ENCODE data around the gene PLPPR5.
"Not testable (repeated sequence)": the region's sequence is repeated elsewhere in the genome, so short reads cannot be mapped to it uniquely, and the experiment has no call there.

PLPPR5 gene, protein sequence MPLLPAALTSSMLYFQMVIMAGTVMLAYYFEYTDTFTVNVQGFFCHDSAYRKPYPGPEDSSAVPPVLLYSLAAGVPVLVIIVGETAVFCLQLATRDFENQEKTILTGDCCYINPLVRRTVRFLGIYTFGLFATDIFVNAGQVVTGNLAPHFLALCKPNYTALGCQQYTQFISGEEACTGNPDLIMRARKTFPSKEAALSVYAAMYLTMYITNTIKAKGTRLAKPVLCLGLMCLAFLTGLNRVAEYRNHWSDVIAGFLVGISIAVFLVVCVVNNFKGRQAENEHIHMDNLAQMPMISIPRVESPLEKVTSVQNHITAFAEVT

DNA sequence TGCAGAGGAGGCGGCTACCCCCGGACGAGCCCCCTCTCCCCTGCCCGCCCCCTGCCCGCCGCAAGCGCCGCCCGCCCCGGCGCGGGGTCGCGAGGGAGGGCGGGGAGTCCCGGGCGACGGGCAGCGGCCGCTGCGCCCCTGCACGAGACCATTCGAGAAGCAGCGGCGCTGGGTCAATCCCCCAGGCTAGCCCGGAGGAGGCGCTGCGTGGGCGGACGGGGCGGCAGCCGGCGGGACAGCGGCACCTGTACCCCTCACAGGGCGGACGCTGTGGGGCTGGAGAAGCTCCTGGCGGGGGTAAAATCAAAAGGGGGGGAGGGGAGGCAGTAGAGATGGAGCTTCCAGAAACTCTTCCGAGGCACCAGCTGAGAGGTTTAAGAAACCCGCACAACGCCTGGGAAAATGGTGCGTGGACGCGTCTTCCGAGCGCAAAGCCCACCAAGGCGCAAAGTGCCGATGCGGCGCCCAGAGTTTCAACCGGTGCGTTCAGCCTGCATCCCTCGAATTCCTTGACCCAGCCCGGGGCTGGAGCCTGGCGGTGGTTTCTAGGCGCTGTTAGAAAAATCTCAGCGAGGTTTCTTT lies at the start of gene PLPPR5:
Gene PLPPR5, minus strand, starts transcription at position 1 of the 582 bp plus-strand sequence. CDS start 190 bp downstream, outside the sequence.
- DNase-seq (ENCODE audit: low spot score): no peak

DNA sequence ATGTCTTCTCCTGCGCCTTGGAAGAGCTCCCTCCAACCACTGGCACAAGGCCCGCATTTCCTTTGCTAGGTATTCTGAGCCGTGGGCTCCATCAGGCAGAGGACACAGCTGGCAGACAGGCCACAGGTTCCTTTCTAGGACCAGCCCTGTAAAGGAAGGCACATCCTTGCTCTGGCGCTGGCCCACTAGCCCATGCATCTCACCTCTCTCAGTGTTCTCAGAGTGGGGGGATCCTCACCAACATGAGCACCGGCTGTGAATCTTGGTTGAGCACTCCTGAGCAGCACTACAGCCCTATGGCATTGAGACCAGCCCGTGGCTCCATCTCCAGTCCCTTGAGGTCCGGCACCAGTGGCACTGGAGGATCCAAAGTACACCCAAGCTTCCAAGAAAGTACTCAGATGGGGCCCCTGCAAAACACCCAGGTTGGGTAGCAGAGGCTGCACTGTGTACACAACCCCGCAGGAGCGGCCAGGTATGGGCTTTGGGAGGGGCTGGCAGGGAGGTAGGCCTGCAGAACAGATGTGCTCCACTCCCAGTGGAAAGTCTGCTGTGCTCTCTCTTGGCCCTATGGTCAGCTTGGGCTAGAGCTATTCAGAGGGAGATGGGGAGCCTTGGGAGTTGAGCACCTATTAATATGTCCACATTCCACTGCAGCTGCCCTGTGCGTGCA lies 47.1 kb upstream of the PLPPR5 start:
- no peak for DNase-seq (ENCODE audit: low spot score)

DNA sequence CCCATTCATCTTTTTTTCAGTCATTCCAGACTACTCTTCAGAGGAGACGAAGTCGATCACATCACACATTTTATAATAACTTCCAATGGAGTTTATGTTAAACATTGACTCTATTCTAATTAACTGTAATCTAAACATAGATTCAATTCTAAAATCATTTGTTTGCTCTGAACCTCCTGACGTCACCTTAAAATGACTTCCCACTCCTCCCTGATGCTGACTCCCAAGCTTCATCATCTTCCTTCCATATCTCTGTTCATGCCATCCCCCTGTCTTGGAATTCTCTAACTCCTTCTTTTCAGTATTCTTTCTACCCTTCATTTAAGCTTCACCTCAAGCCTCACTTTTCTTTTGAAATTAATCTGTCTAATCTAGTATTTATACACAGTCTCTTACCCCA lies 45.1 kb upstream of the PLPPR5 start:
- no peak for DNase-seq (ENCODE audit: low spot score)

DNA sequence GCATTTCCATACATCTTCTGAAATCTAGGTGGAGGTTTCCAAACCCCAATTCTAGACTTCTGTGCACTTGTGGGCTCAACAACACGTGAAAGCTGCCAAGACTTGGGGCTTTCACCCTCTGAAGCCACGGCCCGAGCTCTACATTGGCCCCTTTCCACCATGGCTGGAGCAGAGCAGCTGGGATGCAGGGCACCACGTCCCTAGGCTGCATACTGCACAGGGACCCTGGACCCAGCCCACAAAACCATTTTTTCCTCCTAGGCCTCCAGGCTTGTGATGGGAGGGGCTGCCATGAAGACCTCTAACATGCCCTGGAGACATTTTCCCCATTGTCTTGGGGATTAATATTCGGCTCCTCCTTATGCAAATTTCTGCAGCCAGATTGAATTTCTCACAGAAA lies 32.1 kb upstream of the PLPPR5 start:
- not testable (repeated sequence) for DNase-seq (ENCODE audit: low spot score)

DNA sequence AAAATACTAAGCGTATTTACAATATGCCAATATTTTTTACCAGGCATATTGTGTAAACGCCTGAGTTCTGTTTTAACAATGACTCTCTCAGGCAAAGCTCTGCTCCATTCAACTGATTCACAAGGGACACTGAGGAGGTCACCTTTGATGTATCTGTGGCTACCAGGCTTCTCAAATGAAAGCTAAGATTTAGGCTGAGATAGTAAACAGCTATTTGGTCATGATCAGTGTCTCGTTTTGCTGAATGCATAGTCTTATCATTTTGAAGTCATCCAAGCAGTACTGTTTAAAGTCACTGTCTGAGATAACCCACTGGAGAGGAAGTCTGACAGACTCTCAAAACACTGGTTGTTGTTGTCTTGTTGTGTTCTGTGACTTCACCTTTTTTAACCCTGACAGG lies 13.7 kb upstream of the PLPPR5 start:
- no peak for DNase-seq (ENCODE audit: low spot score)

- no peak for DNase-seq (ENCODE audit: low spot score)
Measured at GRCh38 chr1:99017655-99018054, 13.0 kb upstream of the PLPPR5 start.

- no peak for DNase-seq (ENCODE audit: low spot score)
Measured at GRCh38 chr1:99010679-99011078, 6.0 kb upstream of the PLPPR5 start.

- no peak for DNase-seq (ENCODE audit: low spot score)
Measured at GRCh38 chr1:99007366-99007765, 2.7 kb upstream of the PLPPR5 start.

GRCh38 chr1:99005537-99005942 lies 879 bp upstream of the PLPPR5 start:
- DNase-seq (ENCODE audit: low spot score): peak; percentile 49

DNA sequence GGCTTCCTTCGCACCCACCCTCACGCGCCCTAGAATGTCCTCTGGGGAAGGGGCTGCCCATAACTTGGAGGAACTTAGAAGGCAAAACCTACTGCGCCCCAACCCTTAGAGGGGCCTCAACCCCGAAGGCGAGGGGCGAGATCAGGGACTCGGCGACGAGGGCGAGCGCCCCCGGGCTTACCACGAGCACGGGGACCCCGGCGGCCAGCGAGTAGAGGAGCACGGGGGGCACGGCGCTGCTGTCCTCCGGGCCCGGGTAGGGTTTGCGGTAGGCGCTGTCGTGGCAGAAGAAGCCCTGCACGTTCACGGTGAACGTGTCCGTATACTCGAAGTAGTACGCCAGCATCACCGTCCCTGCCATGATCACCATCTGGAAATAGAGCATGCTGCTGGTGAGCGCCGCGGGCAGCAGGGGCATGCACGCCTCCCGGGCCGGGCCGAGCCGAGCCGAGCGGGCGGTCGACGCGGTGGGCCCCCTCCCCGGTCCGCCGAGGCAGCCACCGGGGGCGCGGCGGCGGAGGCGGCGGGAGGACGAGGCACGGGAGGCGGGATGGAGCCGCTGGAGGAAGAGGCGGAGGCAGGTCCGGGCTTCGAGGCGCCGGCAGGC lies 304 bp downstream of the PLPPR5 start:
- DNase-seq (ENCODE audit: low spot score): peak; percentile 35

DNA sequence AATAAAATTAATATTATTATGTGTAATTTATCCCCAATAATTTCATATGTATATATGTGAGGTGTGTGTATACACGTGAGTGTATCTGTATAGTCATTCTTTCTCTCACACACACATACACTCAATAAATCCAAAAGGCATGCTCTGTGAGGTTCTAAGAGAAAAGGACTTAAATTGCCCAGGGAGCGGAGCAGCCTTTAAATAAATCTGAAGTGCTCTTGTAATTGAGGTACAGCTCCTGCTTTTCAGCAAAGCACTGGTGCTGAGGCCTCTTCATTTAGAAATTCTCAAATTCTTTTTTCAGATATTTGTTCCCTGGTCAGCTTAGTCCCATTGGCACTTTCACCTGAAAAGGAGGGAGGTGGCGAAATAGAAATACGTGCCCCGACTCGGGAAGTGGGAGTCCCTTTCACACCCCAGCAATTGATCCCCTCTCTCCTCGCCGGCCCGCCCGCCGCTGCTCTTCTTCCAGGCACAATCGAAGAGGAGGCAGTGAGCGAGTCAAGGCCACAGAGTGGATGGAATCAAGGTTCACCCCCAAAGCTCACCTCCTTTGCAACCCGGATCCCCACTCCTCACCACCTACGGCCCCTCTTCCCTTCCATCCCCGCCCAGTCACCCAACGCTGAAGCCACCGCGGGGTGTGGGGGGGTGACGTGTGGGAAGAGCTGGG lies 944 bp downstream of the PLPPR5 start:
- peak; percentile 31 for DNase-seq (ENCODE audit: low spot score)

DNA sequence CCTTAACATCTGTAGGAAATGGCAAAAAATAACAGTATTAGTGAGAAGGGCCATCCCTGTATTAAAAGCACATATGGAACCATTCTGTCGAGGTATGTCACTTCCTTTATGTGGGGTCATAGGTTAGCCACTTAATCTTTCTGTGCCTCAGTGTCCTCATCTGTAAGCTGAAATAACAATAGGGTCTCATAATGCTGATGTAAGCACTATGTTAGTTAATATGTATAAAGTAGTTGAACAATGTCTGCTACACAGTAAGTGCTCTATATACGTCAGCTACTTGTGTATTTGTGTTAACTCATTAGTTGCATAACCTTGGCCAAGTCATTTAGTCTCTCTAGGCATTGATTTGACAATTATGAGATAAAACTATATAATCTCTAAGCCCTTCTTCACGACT lies 11.8 kb downstream of the PLPPR5 start:
- DNase-seq (ENCODE audit: low spot score): no peak

DNA sequence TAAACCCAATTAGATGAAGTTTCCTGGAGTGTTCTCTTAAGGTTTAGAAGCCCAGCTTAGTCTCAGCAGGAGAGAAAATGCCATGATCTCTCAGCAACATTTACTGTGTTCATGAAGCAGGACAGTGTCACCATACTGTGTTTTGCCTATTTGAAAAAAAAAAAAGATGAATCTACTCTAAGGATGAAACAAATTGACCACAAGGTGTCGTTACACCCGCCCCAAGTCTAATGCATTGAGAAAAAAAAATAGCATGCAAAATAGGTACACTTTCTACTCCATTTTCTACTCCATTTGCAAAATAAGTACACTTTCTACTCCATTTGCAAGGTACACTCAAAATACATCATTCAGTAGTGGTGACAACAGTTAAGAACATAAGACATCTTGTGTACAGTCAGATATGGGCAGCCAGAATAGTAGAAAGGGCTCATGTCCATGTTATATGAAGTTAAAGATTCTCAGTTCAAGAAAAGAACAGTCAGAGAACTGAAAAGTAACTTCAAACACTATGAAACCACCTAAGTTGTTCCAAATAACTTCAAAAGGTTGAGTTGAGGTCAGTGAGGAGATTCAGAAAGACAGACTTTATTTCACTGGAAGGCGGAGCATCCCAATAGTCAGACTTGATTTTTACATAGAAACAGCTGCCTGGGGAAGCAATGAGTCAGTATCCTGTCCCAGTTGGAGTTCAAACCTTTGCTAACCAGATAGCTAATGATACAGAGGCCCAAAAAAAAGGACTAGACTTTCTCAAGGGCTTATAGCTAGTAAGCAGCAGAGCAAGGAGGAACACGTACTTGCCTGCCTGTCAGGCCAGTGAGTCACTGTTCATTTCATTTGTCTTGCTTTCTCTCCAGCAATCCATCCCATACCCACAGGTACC lies 13.3 kb downstream of the PLPPR5 start:
- no peak for DNase-seq (ENCODE audit: low spot score)

- no peak for DNase-seq (ENCODE audit: low spot score)
Measured at GRCh38 chr1:98989556-98989907, 15.1 kb downstream of the PLPPR5 start.

DNA sequence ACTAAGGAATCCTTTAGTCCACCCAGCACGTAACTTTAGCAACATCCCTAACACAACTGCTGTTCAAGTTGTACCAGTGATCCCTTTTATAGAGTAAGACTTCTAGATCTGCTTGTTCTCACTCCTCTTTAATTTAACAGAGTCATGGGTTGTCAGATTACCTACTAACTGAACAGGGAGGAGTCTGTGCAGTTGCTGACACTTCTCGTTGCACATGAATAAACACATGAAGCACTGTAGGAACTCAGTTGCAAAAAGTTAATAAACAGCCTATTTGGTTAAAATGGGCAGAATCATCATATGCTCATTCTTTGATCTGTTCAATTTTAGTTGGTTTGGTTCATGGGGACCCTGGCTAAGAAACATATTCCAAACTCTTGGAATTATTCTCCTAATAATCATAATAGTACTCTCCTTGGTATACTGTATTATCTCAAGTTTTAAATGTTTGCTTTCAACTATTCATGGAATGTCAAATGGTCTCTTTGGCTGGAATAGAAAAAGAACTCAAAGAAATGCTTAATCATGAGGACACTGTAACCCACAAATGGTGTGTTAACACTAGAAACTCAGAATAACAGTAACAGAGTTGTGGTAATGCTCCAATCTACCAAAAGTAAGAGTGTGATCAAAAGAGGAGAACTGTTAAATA lies 15.6 kb downstream of the PLPPR5 start:
- DNase-seq (ENCODE audit: low spot score): no peak

GRCh38 chr1:98985687-98986086 lies 19.0 kb downstream of the PLPPR5 start:
- no peak for DNase-seq (ENCODE audit: low spot score)

DNA sequence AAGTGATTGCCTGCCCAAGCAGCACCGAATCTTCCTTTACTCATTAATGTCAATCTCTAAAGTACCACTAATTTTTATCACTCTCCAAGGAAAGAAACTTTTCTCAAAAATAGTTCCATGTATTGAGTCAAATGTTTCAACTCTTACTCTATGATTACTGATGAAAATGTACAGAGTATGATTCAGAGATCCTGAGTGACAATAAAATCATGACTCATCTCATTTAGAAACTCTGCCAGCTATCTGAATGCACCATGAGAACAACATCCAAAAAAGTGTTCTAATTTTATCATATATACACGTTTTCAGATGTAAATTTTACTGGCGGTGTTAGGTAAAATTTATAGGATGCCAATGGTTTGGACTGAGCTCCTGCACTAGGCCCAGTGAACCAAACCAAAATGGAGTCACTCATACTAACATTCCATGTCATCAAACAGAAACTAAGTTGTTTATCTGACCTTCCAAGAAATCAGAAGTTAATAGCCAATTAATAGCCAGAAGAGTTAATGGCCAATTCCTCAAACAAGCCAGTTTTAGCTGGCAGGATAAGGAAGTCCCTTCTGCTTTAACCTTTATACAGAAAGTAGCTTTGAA lies 22.6 kb downstream of the PLPPR5 start:
- no peak for DNase-seq (ENCODE audit: low spot score)

- no peak for DNase-seq (ENCODE audit: low spot score)
Measured at GRCh38 chr1:98979463-98979862, 25.2 kb downstream of the PLPPR5 start.

DNA sequence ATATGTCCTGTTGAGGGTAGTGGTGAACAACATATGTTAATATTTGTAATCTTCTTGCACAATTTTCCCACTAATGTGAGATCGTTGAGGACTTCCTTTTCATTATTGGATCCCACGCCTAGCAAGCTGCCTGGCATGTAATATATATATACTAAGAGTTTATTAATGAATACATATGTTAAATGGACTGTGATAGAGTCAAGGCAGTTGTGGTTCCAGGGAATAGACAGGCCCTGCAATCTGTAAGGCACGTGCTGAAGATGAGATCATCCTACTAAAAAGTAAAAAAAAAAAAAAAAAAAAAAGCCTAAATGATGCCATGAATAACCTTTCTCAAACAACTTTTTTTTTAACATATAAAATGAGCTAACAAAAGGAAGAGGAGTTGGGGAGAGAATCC lies 28.9 kb downstream of the PLPPR5 start:
- DNase-seq (ENCODE audit: low spot score): no peak

DNA sequence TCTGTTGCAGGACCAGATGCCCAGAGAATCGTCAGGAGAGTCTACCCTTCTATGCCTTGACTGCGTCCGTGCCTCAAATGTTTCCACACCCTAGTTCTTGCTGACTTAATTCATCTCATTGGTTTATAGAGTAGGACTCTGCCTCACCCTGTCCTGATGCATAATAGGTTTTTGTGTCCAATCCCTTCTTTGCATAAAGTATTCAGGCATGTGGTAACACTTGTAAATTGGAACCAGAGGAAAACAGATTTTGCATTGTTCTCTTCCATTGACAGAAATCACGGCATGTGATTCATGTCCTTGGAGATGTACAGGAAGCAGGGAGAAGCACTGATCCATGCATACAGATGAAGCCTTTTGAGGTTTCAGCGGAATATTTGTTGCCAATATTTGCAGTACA lies 29.5 kb downstream of the PLPPR5 start:
- peak; percentile 39 for DNase-seq (ENCODE audit: low spot score)
